SU-DHL-6 (cell line): ENCODE measurements around the gene KIF1A.

Source experiments
- H2AFZ ChIP-seq: fragments of 200-600 bp; sonication (generic); 2 replicates; pipeline ENCODE4 v1.6.1; 2014; ENCODE audit warnings: low read depth, mild to moderate bottlenecking, moderate library complexity, mixed read lengths, antibody characterized with exemption, low read length; ENCODE audit not compliant: severe bottlenecking
- H3F3A ChIP-seq: fragments of 200-600 bp; shearing (Covaris generic); 2 replicates; pipeline ENCODE4 v1.6.0; 2016; ENCODE audit warnings: antibody characterized with exemption, mild to moderate bottlenecking; ENCODE audit not compliant: insufficient read depth
- H3K27ac ChIP-seq: fragments of 200-600 bp; sonication (generic); 2 replicates; pipeline ENCODE4 v1.5.1; 2016; ENCODE audit warnings: low read depth, mild to moderate bottlenecking, low read length, moderate library complexity, mixed read lengths
- H3K27me3 ChIP-seq: fragments of 200-600 bp; sonication (generic), shearing (Covaris generic); 2 replicates; pipeline ENCODE4 v1.6.0; 2014; ENCODE audit warnings: mild to moderate bottlenecking, low read length
- H3K36me3 ChIP-seq: fragments of 200-600 bp; sonication (generic); 2 replicates; pipeline ENCODE4 v1.6.1; 2014; ENCODE audit warnings: mild to moderate bottlenecking, low read length, mixed read lengths
- H3K4me2 ChIP-seq: fragments of 300-600, 200-600 bp; shearing (Covaris generic), sonication (generic); 2 replicates; pipeline ENCODE4 v1.6.0; 2014; ENCODE audit warnings: low read length, low read depth, mild to moderate bottlenecking; ENCODE audit not compliant: poor library complexity, severe bottlenecking
- H3K4me3 ChIP-seq: fragments of 200-600 bp; sonication (generic); 2 replicates; pipeline ENCODE4 v1.5.1; 2014; ENCODE audit warnings: antibody characterized with exemption, low read length, mild to moderate bottlenecking, mixed read lengths; ENCODE audit not compliant: insufficient read depth, poor library complexity, severe bottlenecking
- H3K79me2 ChIP-seq: fragments of 200-600 bp; sonication (generic); 2 replicates; pipeline ENCODE4 v1.6.1; 2014; ENCODE audit warnings: mild to moderate bottlenecking, low read length, moderate library complexity; ENCODE audit not compliant: insufficient read depth
- H3K9ac ChIP-seq: fragments of 200-600 bp; sonication (generic); 2 replicates; pipeline ENCODE4 v1.7.0; 2014; ENCODE audit warnings: mild to moderate bottlenecking, low read length
- H3K9me2 ChIP-seq: fragments of 200-600 bp; sonication (generic); replicated peaks from 2 replicates; pipeline ENCODE4 v1.6.1; 2014; ENCODE audit warnings: low read length; ENCODE audit not compliant: insufficient read depth
- H3K9me3 ChIP-seq: fragments of 200-600 bp; sonication (generic); 2 replicates; pipeline ENCODE4 v1.6.1; 2014; ENCODE audit warnings: low read length, mixed read lengths; ENCODE audit not compliant: insufficient read depth
- H4K20me1 ChIP-seq: fragments of 200-600 bp; sonication (generic); 2 replicates; pipeline ENCODE4 v1.6.1; 2014; ENCODE audit warnings: low read depth, mild to moderate bottlenecking, antibody characterized with exemption, low read length, moderate library complexity, mixed read lengths
- EZH2phosphoT487 ChIP-seq: fragments of 200-600 bp; sonication (generic), shearing (Covaris generic); conservative IDR thresholded peaks from 2 replicates; pipeline ENCODE4 v1.6.1; 2018; ENCODE audit warnings: mild to moderate bottlenecking, antibody characterized with exemption, low read length, moderate library complexity, mixed read lengths
- TF ChIP-seq, protein P1 (sequence below): fragments of 200-600 bp; sonication (generic); IDR thresholded peaks from one replicate; pipeline ENCODE4 v1.5.1; 2017; ENCODE audit warnings: antibody characterized with exemption, mild to moderate bottlenecking, low read length, moderate library complexity; ENCODE audit not compliant: insufficient read depth, poor library complexity, severe bottlenecking

Gene KIF1A

DNA sequence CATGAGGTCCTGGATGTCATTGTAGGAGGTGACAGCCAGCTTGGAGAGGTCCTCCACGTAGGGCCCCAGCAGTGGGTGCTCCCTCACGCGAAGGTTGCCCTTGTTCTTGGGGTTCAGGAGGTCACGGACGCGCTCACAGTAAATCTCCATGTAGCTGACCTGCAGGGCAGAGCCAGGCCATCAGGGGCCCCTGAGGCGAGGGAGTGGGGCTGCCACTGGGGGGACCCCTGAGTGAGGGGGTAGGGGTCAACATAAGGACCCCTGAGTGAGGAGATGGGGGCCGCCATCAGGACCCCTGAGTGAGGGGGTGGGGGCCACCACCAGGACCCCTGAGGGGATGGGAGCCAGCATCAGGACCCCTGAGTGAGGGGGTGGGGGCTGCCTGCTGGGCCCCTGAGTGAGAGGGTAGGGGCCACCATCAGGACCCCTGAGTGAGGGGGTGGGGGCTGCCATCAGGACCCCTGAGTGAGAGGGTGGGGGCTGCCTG is 33.6 kb downstream of the KIF1A start:
- H2AFZ ChIP-seq, result no peak overlapping the region
- H3K79me2 ChIP-seq, result no peaks in the 10 kb centered on the region
- H3K36me3 ChIP-seq, result no peaks in the 10 kb centered on the region
- no peaks in the 10 kb centered on the region for H3K9me3 ChIP-seq
- no peak overlapping the region for H3K9ac ChIP-seq
- TF ChIP-seq EZH2phosphoT487, result no peak
- TF ChIP-seq, protein P1, sequence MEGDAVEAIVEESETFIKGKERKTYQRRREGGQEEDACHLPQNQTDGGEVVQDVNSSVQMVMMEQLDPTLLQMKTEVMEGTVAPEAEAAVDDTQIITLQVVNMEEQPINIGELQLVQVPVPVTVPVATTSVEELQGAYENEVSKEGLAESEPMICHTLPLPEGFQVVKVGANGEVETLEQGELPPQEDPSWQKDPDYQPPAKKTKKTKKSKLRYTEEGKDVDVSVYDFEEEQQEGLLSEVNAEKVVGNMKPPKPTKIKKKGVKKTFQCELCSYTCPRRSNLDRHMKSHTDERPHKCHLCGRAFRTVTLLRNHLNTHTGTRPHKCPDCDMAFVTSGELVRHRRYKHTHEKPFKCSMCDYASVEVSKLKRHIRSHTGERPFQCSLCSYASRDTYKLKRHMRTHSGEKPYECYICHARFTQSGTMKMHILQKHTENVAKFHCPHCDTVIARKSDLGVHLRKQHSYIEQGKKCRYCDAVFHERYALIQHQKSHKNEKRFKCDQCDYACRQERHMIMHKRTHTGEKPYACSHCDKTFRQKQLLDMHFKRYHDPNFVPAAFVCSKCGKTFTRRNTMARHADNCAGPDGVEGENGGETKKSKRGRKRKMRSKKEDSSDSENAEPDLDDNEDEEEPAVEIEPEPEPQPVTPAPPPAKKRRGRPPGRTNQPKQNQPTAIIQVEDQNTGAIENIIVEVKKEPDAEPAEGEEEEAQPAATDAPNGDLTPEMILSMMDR, result no peak
- H3K9me2 ChIP-seq, result no peaks in the 10 kb centered on the region
- H3K4me2 ChIP-seq, result no peak overlapping the region
- H4K20me1 ChIP-seq, result no peaks in the 10 kb centered on the region
- no peak overlapping the region for H3K4me3 ChIP-seq
- no peaks in the 10 kb centered on the region for H3K27me3 ChIP-seq
- no peaks in the 10 kb centered on the region for H3F3A ChIP-seq
- H3K27ac ChIP-seq, result no peak overlapping the region

DNA sequence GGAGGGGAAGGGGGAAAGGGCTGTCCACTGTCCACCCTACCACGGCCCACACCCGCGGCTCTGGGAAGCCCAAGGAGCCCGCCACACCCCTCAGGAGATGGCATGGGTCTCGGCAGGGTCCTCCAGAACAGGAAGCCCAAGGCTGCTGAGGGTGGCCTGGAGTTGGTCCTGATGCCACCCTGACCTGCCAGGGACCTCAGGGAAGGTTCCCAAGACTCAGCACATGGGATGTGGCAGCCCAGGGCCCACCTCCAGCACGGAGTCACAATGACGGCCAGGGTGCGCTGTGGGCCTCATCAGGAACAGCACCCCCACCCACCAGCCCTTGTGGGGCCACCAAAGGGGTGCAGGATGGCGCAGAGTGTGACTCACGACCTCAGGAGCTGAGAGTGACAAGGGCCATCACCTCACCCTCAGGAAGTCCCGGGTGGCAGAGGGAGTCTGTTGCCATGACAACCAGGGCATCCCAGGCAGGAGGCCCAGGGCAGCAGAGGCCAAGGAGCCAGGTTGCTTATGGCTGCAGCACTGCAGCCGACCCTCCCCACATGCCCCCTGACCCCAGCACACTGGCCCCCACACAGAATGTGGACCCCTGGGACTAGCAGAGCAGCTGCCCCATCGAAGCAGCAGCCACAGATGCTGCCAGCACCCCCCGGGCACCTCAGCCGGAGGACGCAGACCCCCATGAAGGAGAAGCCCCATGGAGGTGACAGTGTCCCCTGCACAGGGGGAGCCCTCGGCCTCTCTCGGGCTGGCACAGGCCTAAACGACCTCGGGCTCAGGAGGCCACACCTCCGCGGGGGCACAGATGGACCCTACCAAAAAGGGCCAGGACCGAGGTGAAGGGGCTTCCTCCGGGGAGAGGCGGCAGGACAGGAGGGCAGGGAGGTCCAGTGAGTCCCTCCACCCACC is 34.3 kb downstream of the KIF1A start:
- Histone ChIP-seq H3K36me3 (no peaks in the 10 kb centered on the region), H3K9me2 (no peaks in the 10 kb centered on the region), H2AFZ (no peak overlapping the region), H3K79me2 (no peaks in the 10 kb centered on the region), H3F3A (no peaks in the 10 kb centered on the region), H4K20me1 (no peaks in the 10 kb centered on the region), H3K27ac (no peak overlapping the region), H3K4me2 (no peak overlapping the region), H3K9ac (no peak overlapping the region), H3K4me3 (no peak overlapping the region), H3K27me3 (no peaks in the 10 kb centered on the region), H3K9me3 (no peaks in the 10 kb centered on the region)
- no peak for TF ChIP-seq EZH2phosphoT487
- TF ChIP-seq, protein P1, result no peak

- Histone ChIP-seq H3K36me3 (no peaks in the 10 kb centered on the region), H3K79me2 (no peaks in the 10 kb centered on the region), H4K20me1 (no peaks in the 10 kb centered on the region), H3K9me2 (no peaks in the 10 kb centered on the region), H3K27me3 (no peaks in the 10 kb centered on the region), H2AFZ (no peak overlapping the region), H3K27ac (no peak overlapping the region), H3K9me3 (no peaks in the 10 kb centered on the region), H3F3A (no peaks in the 10 kb centered on the region), H3K9ac (no peak overlapping the region), H3K4me3 (no peak overlapping the region), H3K4me2 (no peak overlapping the region)
- TF ChIP-seq, protein P1, result no peak
- no peak for TF ChIP-seq EZH2phosphoT487
These were observed 35.2 kb downstream of the KIF1A start for GRCh38 chr2:240784629-240785423.
